ENCODE measurements around the gene THOC1.

GRCh38 chr18:275486-275885 lies 7.6 kb upstream of the THOC1 start:
- no peak for TF ChIP-seq POLR2AphosphoS5 (IDR thresholded peaks at IDR 0.05)
- TF ChIP-seq CTCF (IDR thresholded peaks at IDR 0.05), result no peak

Measured in transverse colon (tissue), 4 donors.